ENCODE measurements around the gene SH3GL1. TPM values are rescaled to one million over a fixed set of nuclear protein-coding genes. Genes with fewer than 3 reads are reported as not detected.
A peak's percentile ranks its signal among the peaks of the same experiment; 100 is the strongest.

The SH3GL1 gene
- total and polyA plus RNA-seq, 2 experiments from 2014 or later = 73.1 to 89.5 TPM

- TF ChIP-seq, protein P1, sequence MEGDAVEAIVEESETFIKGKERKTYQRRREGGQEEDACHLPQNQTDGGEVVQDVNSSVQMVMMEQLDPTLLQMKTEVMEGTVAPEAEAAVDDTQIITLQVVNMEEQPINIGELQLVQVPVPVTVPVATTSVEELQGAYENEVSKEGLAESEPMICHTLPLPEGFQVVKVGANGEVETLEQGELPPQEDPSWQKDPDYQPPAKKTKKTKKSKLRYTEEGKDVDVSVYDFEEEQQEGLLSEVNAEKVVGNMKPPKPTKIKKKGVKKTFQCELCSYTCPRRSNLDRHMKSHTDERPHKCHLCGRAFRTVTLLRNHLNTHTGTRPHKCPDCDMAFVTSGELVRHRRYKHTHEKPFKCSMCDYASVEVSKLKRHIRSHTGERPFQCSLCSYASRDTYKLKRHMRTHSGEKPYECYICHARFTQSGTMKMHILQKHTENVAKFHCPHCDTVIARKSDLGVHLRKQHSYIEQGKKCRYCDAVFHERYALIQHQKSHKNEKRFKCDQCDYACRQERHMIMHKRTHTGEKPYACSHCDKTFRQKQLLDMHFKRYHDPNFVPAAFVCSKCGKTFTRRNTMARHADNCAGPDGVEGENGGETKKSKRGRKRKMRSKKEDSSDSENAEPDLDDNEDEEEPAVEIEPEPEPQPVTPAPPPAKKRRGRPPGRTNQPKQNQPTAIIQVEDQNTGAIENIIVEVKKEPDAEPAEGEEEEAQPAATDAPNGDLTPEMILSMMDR (conservative IDR thresholded peaks at IDR 0.05; ENCODE audit: low read depth in 2 of 2) = no peak
- TF ChIP-seq ETS1 (IDR thresholded peaks at IDR 0.05) (no peak), EZH2phosphoT487 (IDR thresholded peaks at IDR 0.05; ENCODE audit: unreplicated experiment) (no peak), EZH2 (IDR thresholded peaks at IDR 0.05; ENCODE audit: low read depth, unreplicated experiment) (no peak), NANOG (IDR thresholded peaks at IDR 0.05; ENCODE audit: borderline replicate concordance) (no peak)
Observed at GRCh38 chr19:4428326-4428975, 28.1 kb upstream of the SH3GL1 start (continued).

DNA sequence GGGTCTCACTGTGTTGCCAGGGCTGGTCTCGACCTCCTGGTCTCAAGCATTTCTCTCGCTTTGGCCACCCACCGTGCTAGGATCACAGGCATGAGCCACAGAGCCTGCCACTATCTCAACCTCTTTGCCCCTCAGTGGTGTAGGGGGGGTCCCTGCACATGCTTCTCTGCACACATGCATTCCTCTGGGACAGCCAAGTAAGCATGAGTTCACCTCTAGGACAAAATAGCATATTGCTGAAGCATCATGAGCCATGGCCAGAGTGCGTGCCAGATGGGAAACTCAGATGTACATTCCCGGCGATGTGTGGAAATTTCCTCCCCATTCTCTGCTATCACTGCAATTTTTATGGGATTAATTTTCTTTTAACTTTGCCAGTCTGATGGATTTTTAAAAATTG is 25.2 kb upstream of the SH3GL1 start:
- Histone ChIP-seq H3K4me3 (no peak overlapping the region), H3K4me1 (ENCODE audit: insufficient read depth) (no peaks in the 10 kb centered on the region), H3K79me2 (replicated peaks; ENCODE audit: insufficient read depth) (peaks cover 21% of the 10 kb centered on the region), H3K9me2 (ENCODE audit: insufficient read depth) (no peaks in the 10 kb centered on the region), H4K20me1 (replicated peaks; ENCODE audit: insufficient read depth) (peaks cover 31% of the 10 kb centered on the region), H3K27ac (ENCODE audit: low read depth) (0 out of 2 replicates have a peak overlapping the region, but pooled peaks have one; percentile 0), H3K27me3 (ENCODE audit: insufficient read depth) (no peaks in the 10 kb centered on the region), H3K36me3 (ENCODE audit: insufficient read depth) (peaks cover 77% of the 10 kb centered on the region), H3K4me2 (no peak overlapping the region), H3F3A (replicated peaks; ENCODE audit: low read depth) (peaks cover 20% of the 10 kb centered on the region), H2AFZ (no peak overlapping the region)
- Mint-ChIP-seq H3K27ac (no peak overlapping the region), H3K27me3 (ENCODE audit: insufficient read depth, low read depth, poor library complexity) (peaks cover 10% of the 10 kb centered on the region), H3K4me1 (no peaks in the 10 kb centered on the region; the same call in 2 of the 3 replicates), H3K4me3 (no peak overlapping the region), H3K36me3 (ENCODE audit: low read depth) (peaks cover 85% of the 10 kb centered on the region), H3K9me3 (no peaks in the 10 kb centered on the region)
- ATAC-seq = no peak
- DNase-seq (ENCODE audit: low spot score) = no peak
- TF ChIP-seq JUNB (IDR thresholded peaks at IDR 0.05; ENCODE audit: unreplicated experiment) = no peak
- no peak for TF ChIP-seq EZH2 (IDR thresholded peaks at IDR 0.05; ENCODE audit: low read depth, unreplicated experiment)
- no peak for TF ChIP-seq STAT1 (IDR thresholded peaks at IDR 0.05; ENCODE audit: unreplicated experiment)
- no peak for TF ChIP-seq NANOG (IDR thresholded peaks at IDR 0.05; ENCODE audit: borderline replicate concordance)
- TF ChIP-seq, protein P2, sequence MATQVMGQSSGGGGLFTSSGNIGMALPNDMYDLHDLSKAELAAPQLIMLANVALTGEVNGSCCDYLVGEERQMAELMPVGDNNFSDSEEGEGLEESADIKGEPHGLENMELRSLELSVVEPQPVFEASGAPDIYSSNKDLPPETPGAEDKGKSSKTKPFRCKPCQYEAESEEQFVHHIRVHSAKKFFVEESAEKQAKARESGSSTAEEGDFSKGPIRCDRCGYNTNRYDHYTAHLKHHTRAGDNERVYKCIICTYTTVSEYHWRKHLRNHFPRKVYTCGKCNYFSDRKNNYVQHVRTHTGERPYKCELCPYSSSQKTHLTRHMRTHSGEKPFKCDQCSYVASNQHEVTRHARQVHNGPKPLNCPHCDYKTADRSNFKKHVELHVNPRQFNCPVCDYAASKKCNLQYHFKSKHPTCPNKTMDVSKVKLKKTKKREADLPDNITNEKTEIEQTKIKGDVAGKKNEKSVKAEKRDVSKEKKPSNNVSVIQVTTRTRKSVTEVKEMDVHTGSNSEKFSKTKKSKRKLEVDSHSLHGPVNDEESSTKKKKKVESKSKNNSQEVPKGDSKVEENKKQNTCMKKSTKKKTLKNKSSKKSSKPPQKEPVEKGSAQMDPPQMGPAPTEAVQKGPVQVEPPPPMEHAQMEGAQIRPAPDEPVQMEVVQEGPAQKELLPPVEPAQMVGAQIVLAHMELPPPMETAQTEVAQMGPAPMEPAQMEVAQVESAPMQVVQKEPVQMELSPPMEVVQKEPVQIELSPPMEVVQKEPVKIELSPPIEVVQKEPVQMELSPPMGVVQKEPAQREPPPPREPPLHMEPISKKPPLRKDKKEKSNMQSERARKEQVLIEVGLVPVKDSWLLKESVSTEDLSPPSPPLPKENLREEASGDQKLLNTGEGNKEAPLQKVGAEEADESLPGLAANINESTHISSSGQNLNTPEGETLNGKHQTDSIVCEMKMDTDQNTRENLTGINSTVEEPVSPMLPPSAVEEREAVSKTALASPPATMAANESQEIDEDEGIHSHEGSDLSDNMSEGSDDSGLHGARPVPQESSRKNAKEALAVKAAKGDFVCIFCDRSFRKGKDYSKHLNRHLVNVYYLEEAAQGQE (IDR thresholded peaks at IDR 0.05; ENCODE audit: unreplicated experiment) = no peak
- TF ChIP-seq CREB1 (CRISPR knock-in tag; IDR thresholded peaks at IDR 0.05; ENCODE audit: low read depth) = no peak
- TF ChIP-seq, protein P1 (conservative IDR thresholded peaks at IDR 0.05; ENCODE audit: low read depth in 2 of 2) = no peak
- TF ChIP-seq EZH2phosphoT487 (IDR thresholded peaks at IDR 0.05; ENCODE audit: unreplicated experiment) = no peak
